Astrocyte (in vitro differentiated cells and primary cell): Measurements from ENCODE around the gene CAT. TPM values are rescaled to one million over a fixed set of nuclear protein-coding genes. Genes with fewer than 3 reads are reported as not detected.

Experiments
- DNase-seq: peaks from one replicate; pipeline ENCODE4 v3.0.0-alpha.2; 2010; ENCODE audit warnings: low read depth
- FAIRE-seq: peaks from 2 replicates; lab custom pipeline; 2011; peaks lifted over from hg19 to GRCh38; lab: Jason Lieb, UNC
- H2AFZ ChIP-seq: 2 replicates; pipeline ENCODE4 v1.6.0; 2012; ENCODE audit warnings: low read depth, low read length, inconsistent platforms
- H3K27ac ChIP-seq: 2 replicates; pipeline ENCODE4 v1.5.1; 2011; ENCODE audit warnings: low read depth, low read length, inconsistent platforms
- H3K27me3 ChIP-seq: 2 replicates; pipeline ENCODE4 v1.6.0; 2011; ENCODE audit warnings: low read length, inconsistent platforms; ENCODE audit not compliant: insufficient read depth
- H3K36me3 ChIP-seq: 2 replicates; pipeline ENCODE4 v1.5.1; 2011; ENCODE audit warnings: low read length, inconsistent platforms; ENCODE audit not compliant: insufficient read depth
- H3K4me1 ChIP-seq: 2 replicates; pipeline ENCODE4 v1.5.1; 2011; ENCODE audit warnings: low read length, inconsistent platforms; ENCODE audit not compliant: insufficient read depth
- H3K4me2 ChIP-seq: 2 replicates; pipeline ENCODE4 v1.6.0; 2012; ENCODE audit warnings: low read length, inconsistent platforms
- H3K4me3 ChIP-seq: 2 replicates; pipeline ENCODE4 v1.5.1; 2011; ENCODE audit warnings: low read depth, mild to moderate bottlenecking, low read length, inconsistent platforms; ENCODE audit not compliant: insufficient read depth
- H3K79me2 ChIP-seq: 2 replicates; pipeline ENCODE4 v1.6.0; 2012; ENCODE audit warnings: mild to moderate bottlenecking, low read length, inconsistent platforms; ENCODE audit not compliant: insufficient read depth
- H3K9ac ChIP-seq: 2 replicates; pipeline ENCODE4 v1.6.0; 2012; ENCODE audit warnings: mild to moderate bottlenecking, low read length, inconsistent platforms
- H3K9me3 ChIP-seq: 2 replicates; pipeline ENCODE4 v1.5.1; 2012; ENCODE audit warnings: low read depth, mild to moderate bottlenecking, low read length, inconsistent platforms; ENCODE audit not compliant: insufficient read depth
- H4K20me1 ChIP-seq: 2 replicates; pipeline ENCODE4 v1.6.0; 2012; ENCODE audit warnings: low read length, inconsistent platforms; ENCODE audit not compliant: insufficient read depth
- H3K27ac Mint-ChIP-seq: one replicate; pipeline ENCODE4 v1.8.0; 2021; ENCODE audit warnings: mild to moderate bottlenecking, mixed read lengths; ENCODE audit not compliant: unreplicated experiment
- H3K27me3 Mint-ChIP-seq: one replicate; pipeline ENCODE4 v1.8.0; 2021; ENCODE audit warnings: low read depth, mixed read lengths; ENCODE audit not compliant: unreplicated experiment
- H3K36me3 Mint-ChIP-seq: one replicate; pipeline ENCODE4 v1.8.0; 2021; ENCODE audit warnings: low read depth, mixed read lengths; ENCODE audit not compliant: unreplicated experiment
- H3K4me1 Mint-ChIP-seq: one replicate; pipeline ENCODE4 v1.8.0; 2021; ENCODE audit warnings: low read depth, mixed read lengths; ENCODE audit not compliant: unreplicated experiment
- H3K4me3 Mint-ChIP-seq: one replicate; pipeline ENCODE4 v1.8.0; 2021; ENCODE audit warnings: mild to moderate bottlenecking, moderate library complexity, mixed read lengths; ENCODE audit not compliant: unreplicated experiment
- H3K9me3 Mint-ChIP-seq: one replicate; pipeline ENCODE4 v1.8.0; 2021; ENCODE audit warnings: mild to moderate bottlenecking, mixed read lengths; ENCODE audit not compliant: unreplicated experiment
- EZH2 ChIP-seq: IDR thresholded peaks from 2 replicates; pipeline ENCODE4 v1.6.1; 2012; ENCODE audit warnings: mild to moderate bottlenecking, low read length, inconsistent platforms; ENCODE audit not compliant: insufficient read depth
- total RNA-seq: library from RNA; stranded (reverse); gene quantifications from 2 replicates; pipeline ENCODE4 v1.2.1, GENCODE V29; 2021
- TF ChIP-seq, protein P1 (sequence below): IDR thresholded peaks from 2 replicates; pipeline ENCODE4 v1.5.1; 2011; ENCODE audit warnings: low read depth, mild to moderate bottlenecking, inconsistent platforms, low read length, moderate library complexity; ENCODE audit not compliant: insufficient read depth

The CAT gene
- total RNA-seq, 1 donor from 2014 or later, result 17.6 TPM

DNA sequence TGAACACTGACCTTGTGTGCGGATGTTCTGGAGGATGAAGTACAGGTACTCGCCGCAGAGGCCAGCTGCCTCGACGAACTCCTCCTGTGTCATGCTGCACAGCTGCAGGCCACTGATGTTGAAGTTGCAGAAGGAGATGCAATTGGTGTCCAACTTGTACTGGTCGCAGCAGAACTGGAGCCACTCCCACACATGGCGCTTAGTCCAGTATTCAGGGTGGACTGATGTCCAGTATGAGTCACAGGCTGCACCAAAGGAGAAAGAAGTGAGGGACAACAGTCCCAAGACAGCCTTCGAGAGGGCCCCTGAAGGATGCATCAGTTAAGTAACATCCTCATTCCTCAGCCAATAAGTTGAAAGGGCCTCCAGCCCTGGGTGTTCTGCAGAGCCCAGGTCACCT is 54.7 kb downstream of the CAT start:
- no peaks in the 10 kb centered on the region for H3K36me3 ChIP-seq
- FAIRE-seq (no peak), DNase-seq (no peak)
- no peak overlapping the region for H3K4me3 Mint-ChIP-seq
- H3K4me3 ChIP-seq, result no peak overlapping the region
- H3K27ac ChIP-seq, result no peak overlapping the region
- no peaks in the 10 kb centered on the region for H3K27me3 ChIP-seq
- H3K9ac ChIP-seq, result no peak overlapping the region
- no peaks in the 10 kb centered on the region for H3K4me1 ChIP-seq
- no peaks in the 10 kb centered on the region for H3K36me3 Mint-ChIP-seq
- H3K27ac Mint-ChIP-seq, result no peak overlapping the region
- no peaks in the 10 kb centered on the region for H3K9me3 Mint-ChIP-seq
- H2AFZ ChIP-seq, result no peak overlapping the region
- H3K4me2 ChIP-seq, result no peak overlapping the region
- peaks cover 16% of the 10 kb centered on the region for H3K27me3 Mint-ChIP-seq
- no peaks in the 10 kb centered on the region for H3K79me2 ChIP-seq
- TF ChIP-seq EZH2, result no peak
- TF ChIP-seq, protein P1, sequence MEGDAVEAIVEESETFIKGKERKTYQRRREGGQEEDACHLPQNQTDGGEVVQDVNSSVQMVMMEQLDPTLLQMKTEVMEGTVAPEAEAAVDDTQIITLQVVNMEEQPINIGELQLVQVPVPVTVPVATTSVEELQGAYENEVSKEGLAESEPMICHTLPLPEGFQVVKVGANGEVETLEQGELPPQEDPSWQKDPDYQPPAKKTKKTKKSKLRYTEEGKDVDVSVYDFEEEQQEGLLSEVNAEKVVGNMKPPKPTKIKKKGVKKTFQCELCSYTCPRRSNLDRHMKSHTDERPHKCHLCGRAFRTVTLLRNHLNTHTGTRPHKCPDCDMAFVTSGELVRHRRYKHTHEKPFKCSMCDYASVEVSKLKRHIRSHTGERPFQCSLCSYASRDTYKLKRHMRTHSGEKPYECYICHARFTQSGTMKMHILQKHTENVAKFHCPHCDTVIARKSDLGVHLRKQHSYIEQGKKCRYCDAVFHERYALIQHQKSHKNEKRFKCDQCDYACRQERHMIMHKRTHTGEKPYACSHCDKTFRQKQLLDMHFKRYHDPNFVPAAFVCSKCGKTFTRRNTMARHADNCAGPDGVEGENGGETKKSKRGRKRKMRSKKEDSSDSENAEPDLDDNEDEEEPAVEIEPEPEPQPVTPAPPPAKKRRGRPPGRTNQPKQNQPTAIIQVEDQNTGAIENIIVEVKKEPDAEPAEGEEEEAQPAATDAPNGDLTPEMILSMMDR, result no peak
- no peaks in the 10 kb centered on the region for H3K9me3 ChIP-seq
- no peaks in the 10 kb centered on the region for H4K20me1 ChIP-seq
- no peaks in the 10 kb centered on the region for H3K4me1 Mint-ChIP-seq

DNA sequence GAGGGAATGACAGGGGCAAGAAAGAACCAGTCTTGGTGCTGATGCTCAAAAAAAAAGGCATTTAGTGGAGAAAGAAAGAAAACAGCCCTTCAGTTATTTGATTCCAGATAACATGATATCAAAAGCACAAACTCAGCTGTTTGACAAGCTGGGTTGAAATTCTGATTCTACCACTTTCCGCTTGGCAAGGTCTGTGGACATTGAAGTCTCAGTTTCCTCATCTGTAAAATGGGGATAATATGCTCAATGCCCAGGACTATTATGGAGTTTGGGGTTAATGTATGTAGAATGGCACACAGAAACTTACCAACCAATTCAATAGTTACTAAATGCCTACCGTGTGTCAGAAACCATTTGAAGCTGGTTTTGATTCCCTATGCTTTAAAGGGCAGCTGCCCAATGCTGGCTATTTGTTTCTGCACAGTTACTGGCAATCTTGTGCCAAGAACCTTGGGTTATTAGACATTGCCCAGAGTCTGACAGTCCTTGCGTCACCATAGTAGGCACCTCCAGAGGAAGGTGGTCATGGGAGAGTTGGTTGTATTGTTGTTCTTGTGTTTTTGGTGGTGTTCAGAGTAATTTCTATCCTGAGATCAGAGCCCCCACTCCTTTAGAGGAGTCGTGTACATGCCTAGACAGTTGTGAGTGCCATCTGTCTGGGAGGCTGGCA is 55.3 kb downstream of the CAT start:
- no peak for TF ChIP-seq EZH2
- TF ChIP-seq, protein P1, result no peak
- Histone ChIP-seq H3K4me2 (no peak overlapping the region), H3K36me3 (no peaks in the 10 kb centered on the region), H3K9ac (no peak overlapping the region), H3K9me3 (no peaks in the 10 kb centered on the region), H2AFZ (no peak overlapping the region), H3K4me1 (no peaks in the 10 kb centered on the region), H4K20me1 (no peaks in the 10 kb centered on the region), H3K27ac (no peak overlapping the region), H3K79me2 (no peaks in the 10 kb centered on the region), H3K4me3 (no peak overlapping the region), H3K27me3 (no peaks in the 10 kb centered on the region)
- no peak overlapping the region for H3K27ac Mint-ChIP-seq
- FAIRE-seq, result no peak
- peaks cover 14% of the 10 kb centered on the region for H3K27me3 Mint-ChIP-seq
- no peaks in the 10 kb centered on the region for H3K36me3 Mint-ChIP-seq
- no peaks in the 10 kb centered on the region for H3K9me3 Mint-ChIP-seq
- no peak for DNase-seq
- H3K4me3 Mint-ChIP-seq, result no peak overlapping the region
- no peaks in the 10 kb centered on the region for H3K4me1 Mint-ChIP-seq

DNA sequence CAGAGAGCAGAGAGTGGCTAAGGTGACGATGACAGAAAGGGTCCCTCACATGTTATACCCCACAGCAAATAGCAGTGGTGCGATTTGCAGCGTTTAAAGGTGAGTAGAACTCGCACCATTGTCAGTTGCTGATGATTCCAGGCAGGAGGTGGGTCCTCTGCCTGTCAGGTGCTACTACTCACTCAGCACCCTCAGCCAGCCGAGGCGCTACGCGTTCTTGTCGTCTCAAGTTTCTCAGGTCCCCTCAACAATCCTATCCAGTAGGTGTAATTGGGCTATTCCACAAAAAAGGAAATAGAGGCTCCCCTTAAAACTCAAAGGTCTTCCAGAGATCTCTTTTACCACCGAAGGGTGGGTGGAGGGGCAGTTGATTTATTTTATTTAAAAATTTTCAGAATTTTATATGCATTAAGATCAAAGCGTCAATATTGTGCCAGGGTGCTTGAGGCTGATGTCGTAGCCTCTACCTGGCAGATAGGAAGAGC is 56.5 kb downstream of the CAT start:
- H3K4me3 Mint-ChIP-seq, result no peak overlapping the region
- no peak overlapping the region for H3K27ac Mint-ChIP-seq
- H4K20me1 ChIP-seq, result no peaks in the 10 kb centered on the region
- peak overlapping the region; percentile 65 for H2AFZ ChIP-seq
- no peaks in the 10 kb centered on the region for H3K9me3 Mint-ChIP-seq
- H3K4me2 ChIP-seq, result no peak overlapping the region
- H3K36me3 Mint-ChIP-seq, result no peaks in the 10 kb centered on the region
- FAIRE-seq (no peak), DNase-seq (no peak)
- no peak overlapping the region for H3K9ac ChIP-seq
- H3K4me3 ChIP-seq, result no peak overlapping the region
- no peak overlapping the region for H3K27ac ChIP-seq
- H3K79me2 ChIP-seq, result no peaks in the 10 kb centered on the region
- no peaks in the 10 kb centered on the region for H3K36me3 ChIP-seq
- no peaks in the 10 kb centered on the region for H3K4me1 ChIP-seq
- H3K27me3 ChIP-seq, result no peaks in the 10 kb centered on the region
- peaks cover 5% of the 10 kb centered on the region for H3K27me3 Mint-ChIP-seq
- H3K4me1 Mint-ChIP-seq, result no peaks in the 10 kb centered on the region
- TF ChIP-seq, protein P1, result no peak
- TF ChIP-seq EZH2, result no peak
- no peaks in the 10 kb centered on the region for H3K9me3 ChIP-seq
